ENCODE data around the gene MED27.

DNA sequence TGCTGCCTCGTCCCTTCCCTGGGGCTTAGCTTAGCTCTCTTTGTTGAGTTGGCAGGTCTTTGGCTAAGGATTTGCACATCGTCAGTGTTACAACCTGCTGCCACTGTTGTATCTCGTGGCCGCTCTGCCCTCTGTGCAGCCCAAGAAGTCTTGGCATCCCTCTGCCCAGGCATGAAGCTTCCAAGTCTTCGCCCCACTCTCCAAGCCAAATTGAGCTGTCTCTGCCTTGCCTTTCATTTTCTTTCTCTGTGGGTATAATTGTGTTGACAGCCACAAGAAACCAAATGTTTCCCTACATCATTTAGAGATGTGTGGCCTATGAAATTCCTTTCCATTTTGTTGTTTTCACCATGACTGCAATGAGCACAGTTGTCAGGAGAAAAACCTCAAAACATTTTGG, 29.6 kb upstream of the MED27 start:
- TF ChIP-seq CTCF (IDR thresholded peaks at IDR 0.05; ENCODE audit: poor library complexity), result no peak
- no peak for TF ChIP-seq EZH2phosphoT487 (IDR thresholded peaks at IDR 0.05; ENCODE audit: low read depth, severe bottlenecking, unreplicated experiment)
- no peak for TF ChIP-seq EZH2 (IDR thresholded peaks at IDR 0.05; ENCODE audit: borderline replicate concordance)

Measured in hepatocyte (in vitro differentiated cells).